Activated effector memory CD4-positive, alpha-beta T cell treated with anti-CD3 and anti-CD28 coated beads, Interleukin-2, amount 50 U/mL, for 16 hours (primary cell): ENCODE data around the gene CNPY4.
A peak's percentile ranks its signal among the peaks of the same experiment; 100 is the strongest.

Experiments used
- DNase-seq: peaks from one replicate; pipeline ENCODE4 v3.0.0-alpha.2; 2020

The CNPY4 gene

DNA sequence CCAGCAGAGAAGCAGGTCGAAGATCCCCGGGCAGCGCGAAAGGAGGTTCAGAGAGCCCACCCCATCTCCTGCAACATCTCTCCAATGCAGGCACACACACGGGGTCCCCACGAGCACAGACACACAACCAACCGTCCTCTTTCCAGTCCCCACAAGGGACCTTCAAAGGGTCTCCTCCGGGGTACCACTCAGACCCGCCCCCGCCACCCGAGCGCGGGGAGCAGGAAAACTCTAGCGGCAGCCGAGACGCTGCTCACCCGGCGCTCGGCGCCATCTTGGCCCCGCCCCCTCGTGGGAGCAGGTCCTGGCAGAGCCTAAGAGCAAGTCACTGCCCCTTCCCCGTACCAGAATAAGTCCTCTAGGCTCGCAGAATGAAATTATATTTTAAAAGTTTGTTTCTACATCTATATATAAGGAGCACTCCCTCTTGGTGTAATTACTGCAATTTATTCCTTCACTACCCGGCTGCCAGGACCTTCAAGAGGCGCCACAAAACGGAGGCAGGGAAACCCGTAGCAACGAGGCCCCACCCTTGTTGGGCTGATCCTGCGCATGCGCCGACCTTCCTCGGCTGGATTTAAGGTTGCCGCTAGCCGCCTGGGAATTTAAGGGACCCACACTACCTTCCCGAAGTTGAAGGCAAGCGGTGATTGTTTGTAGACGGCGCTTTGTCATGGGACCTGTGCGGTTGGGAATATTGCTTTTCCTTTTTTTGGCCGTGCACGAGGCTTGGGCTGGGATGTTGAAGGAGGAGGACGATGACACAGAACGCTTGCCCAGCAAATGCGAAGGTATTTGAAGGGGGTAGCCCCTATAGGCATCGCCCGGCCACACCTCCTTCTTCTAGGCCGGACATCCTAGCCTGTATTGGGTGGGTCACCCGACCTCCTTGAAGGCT is at the start of gene CNPY4, which contains the start of gene TAF6:
CNPY4 (plus strand) TSS at position 563 of the 898 bp plus-strand sequence; CDS start at position 674, 111 bp downstream.
TAF6 (minus strand) TSS at position 287 of the 898 bp plus-strand sequence. CDS start 5,149 bp downstream, outside the sequence.
- peak; percentile 98 for DNase-seq

- DNase-seq, result no peak
Measured at GRCh38 chr7:100069991-100070390, 49.4 kb upstream of the CNPY4 start.

DNA sequence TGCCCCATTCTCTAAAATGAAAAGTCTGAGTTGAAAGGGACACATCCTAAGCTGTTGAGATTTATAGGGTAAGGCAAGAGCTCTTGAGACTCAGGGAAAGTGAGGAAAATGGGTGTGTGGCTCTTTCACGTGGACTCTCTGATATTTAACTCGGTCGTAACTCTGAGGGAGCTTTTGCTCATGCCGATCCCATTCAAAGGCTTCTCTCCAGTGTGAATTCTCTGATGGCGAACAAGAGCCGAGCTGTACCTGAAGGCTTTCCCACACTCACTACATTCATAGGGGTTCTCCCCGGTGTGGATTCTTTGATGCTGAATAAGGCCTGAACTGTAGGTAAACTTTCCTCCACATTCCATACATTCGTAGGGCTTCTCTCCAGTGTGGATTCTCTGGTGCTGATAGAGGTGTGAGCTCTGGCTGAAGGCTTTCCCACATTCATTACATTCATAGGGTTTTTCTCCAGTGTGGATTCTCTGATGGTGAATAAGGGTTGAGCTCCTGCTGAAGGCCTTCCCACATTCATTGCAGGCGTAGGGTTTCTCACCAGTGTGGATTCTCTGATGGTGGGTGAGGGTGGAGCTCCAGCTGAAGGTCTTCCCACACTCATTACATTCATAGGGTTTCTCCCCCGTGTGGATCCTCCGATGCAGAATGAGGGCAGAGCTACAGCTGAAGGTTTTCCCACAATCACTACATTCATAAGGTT is 48.3 kb upstream of the CNPY4 start:
- no peak for DNase-seq

- no peak for DNase-seq
Measured at GRCh38 chr7:100072462-100072861, 47.0 kb upstream of the CNPY4 start.

- no peak for DNase-seq
Measured at GRCh38 chr7:100074841-100075240, 44.6 kb upstream of the CNPY4 start.

GRCh38 chr7:100075418-100075817 is 44.0 kb upstream of the CNPY4 start:
- DNase-seq, result no peak

DNA sequence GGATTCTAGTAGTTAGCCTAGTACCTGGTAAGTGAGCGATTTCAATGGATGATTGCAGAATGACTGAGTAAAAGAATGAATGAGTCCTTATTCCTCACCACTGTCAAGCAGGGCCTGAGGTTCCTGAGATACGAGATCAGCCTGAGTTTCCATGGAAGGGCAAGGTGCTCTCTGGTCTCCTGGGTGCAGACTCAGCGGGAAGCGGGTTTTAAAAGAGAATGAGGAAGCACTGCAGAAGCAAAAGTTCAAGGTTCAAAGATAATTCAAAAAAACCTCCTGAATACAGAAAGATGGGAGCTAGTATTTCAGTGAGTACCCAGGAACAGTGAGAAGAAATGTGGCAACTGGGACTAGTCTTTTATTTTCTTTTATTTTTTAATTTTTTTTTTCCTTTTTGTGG is 42.2 kb upstream of the CNPY4 start:
- DNase-seq, result no peak

- no peak for DNase-seq
Measured at GRCh38 chr7:100079024-100079560, 40.3 kb upstream of the CNPY4 start.

DNA sequence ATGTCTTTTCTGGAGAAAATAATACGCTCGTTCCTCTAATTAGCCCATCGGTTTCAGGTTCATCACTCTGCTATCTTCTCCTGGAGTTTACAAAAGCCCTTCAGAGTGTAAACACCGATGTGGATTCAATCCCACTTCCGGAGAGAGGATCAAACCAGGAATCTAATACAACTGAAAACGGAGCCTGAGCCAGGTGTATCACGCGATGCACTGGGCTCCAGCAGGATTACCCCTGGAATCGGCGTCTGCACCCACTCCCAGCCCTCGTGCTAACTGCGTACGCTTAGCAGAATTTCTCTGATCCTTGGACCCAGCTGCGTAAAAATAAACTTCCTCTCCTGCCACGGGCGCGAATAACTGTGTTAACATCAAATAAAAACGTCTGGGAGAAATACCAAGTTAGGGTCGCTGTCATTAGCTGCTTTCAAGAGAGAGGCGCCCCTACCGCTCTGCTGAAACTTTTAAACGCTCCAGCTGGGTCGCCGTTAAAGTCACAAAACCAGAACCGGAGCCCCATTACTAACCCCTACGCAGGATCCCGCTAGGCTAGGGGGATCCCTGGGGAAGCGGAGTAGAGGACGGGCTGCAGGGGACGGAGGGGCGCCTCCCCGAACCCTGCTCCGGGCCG is 38.4 kb upstream of the CNPY4 start:
- DNase-seq, result no peak

- peak; percentile 99 for DNase-seq
Measured at GRCh38 chr7:100081535-100082102, 37.8 kb upstream of the CNPY4 start, which contains the start of gene ZNF3. Gene ZNF3, minus strand, starts transcription at chr7:100081723. Its CDS starts 4,366 bp downstream, at chr7:100077357.

- no peak for DNase-seq
Measured at GRCh38 chr7:100082978-100083377, 36.5 kb upstream of the CNPY4 start.

GRCh38 chr7:100085515-100085914 is 33.9 kb upstream of the CNPY4 start:
- no peak for DNase-seq

DNA sequence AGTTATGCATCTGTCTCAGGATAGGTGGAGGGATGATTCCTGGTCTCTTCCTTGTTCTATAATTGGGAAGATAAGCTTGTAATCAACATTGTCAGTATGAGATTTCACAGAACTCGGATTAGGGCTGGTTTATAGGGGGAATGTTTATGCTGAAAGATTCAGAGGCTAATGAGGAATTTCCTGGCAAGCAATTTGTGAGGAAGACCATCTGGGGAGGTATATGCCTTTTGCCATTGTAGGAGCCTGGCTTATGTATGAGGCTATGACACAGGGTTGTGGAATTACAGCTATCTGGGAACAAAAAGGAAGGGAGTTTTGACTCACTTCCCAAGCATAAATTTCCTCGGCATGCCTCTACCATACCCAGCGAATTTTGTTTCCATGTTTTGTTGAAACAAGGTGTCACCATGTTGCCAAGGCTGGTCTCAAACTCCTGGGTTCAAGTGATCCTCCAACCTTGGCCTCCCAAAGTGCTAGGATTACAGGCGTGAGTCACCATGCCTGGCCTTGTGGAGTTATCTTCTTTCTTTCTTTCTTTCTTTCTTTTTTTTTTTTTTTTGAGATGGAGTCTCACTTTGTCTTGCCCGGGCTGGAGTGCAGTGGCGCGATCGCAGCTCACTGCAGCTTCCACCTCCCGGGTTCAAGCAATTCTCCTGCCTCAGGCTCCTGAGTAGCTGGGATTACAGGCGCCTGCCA is 32.2 kb upstream of the CNPY4 start:
- DNase-seq, result no peak

- no peak for DNase-seq
Measured at GRCh38 chr7:100088095-100088620, 31.3 kb upstream of the CNPY4 start.

DNA sequence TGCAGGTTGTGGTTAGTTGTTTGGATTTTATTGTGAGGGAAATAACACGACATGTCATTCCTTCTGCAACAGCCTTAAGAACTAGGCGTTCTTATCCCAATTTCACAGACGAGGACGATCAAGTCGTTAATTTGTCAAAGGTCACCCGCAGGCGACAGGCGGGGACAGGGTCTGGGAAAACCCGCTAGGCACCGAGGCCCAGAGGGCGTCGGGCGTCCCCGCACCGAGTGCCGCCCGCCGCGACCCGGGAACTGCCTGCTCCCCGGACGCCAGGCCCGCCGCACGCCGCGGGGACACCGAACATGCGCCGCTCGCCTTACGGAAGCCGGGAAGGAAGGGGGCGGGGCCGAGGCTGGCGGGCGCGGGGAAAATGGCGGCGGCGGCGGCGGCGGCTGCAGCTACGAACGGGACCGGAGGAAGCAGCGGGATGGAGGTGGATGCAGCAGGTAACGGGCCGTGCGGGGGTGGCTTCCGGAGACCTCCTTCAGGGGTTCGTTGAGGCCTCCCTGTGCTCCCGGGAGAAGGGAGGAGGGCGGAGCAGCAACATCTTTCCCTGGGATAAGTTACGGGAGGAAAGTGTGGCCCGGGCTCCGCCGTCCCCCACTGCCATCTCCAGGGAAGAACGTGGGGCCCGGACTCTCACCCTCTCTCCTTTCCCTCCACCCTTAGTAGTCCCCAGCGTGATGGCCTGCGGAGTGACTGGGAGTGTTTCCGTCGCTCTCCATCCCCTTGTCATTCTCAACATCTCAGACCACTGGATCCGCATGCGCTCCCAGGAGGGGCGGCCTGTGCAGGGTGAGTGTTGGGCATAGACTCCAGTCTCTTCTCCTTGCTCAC is 30.6 kb upstream of the CNPY4 start, which contains the start of gene COPS6:
COPS6 (plus strand) TSS at position 349 of the 837 bp plus-strand sequence; CDS start at position 371, 22 bp downstream.
- DNase-seq, result peak; percentile 96

- DNase-seq, result no peak
Measured at GRCh38 chr7:100089458-100090196, 29.8 kb upstream of the CNPY4 start.

DNA sequence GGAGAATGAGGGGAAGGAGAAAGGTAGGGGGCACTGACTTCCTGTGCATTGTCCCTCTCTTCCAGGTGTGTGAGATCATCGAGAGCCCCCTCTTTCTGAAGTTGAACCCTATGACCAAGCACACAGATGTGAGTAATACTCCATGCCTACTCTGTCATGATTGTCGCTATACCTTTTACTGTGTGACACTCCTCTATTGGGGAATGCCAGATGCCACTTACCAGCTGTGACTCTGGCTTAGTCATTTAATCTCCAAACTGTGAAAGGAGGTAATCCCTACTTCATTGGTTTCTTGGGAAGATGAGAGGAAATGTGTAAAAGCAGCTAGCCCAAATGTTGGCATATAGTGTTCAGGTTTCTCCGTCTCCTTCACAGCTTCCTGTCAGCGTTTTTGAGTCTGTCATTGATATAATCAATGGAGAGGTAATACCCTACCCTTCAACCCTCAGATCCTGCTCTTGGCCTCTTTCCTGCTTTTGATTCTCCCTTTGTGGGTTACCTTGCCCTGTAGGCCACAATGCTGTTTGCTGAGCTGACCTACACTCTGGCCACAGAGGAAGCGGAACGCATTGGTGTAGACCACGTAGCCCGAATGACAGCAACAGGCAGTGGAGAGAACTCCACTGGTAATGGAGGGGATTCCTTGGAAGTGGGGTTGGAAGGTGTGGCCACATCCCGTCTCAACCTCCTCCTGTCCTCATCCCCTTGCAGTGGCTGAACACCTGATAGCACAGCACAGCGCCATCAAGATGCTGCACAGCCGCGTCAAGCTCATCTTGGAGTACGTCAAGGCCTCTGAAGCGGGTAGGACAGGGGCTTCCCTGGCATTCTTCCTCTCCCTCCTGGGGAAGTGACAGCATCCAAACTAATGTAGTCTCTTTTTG is 28.7 kb upstream of the CNPY4 start:
- DNase-seq, result no peak

DNA sequence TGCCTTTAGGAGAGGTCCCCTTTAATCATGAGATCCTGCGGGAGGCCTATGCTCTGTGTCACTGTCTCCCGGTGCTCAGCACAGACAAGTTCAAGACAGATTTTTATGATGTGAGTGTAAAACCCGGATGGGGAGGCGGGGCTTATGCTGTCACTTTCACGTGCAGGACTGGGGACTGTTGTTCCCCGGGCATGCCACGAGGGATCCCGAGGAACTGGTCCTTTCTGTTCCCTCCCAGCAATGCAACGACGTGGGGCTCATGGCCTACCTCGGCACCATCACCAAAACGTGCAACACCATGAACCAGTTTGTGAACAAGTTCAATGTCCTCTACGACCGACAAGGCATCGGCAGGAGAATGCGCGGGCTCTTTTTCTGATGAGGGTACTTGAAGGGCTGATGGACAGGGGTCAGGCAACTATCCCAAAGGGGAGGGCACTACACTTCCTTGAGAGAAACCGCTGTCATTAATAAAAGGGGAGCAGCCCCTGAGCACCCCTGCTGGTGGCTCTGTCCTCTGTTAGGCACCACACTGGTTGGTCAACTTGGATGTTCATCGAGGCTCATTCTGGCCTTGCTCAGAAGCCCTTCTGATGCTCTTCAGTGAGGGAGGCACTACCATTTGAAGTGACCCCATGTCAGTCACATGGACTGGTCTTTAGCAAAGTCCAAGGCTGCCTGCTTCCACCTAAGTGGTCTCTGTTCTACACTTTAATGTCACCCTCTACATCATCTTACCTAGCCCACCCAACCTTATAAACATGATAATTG is 27.8 kb upstream of the CNPY4 start:
- no peak for DNase-seq
